GM12878 (cell line): ENCODE measurements around the gene NF1. TPM values are rescaled to one million over a fixed set of nuclear protein-coding genes. Genes with fewer than 3 reads are reported as not detected.

Experiments
- ATAC-seq: fragments of 200-7000 bp; cut with Tn5 transposase; 3 replicates; pipeline ENCODE4 v1.9.1; 2020; ENCODE audit warnings: mild to moderate bottlenecking, moderate library complexity
- BruUV-seq: library from RNA; stranded (reverse); fragments of 400-500 nt; replicated peaks from 2 replicates; lab custom pipeline; 2021; lab: Mats Ljungman, UMichigan
- CTCF ChIA-PET: fragments of 300-600 bp; sonication (Branson Sonifier 250); formaldehyde crosslinking; extraction: SDS; loops from one replicate; lab custom pipeline; 2021; ENCODE audit warnings: inconsistent platforms; lab: Yijun Ruan, JAX
- POLR2A ChIA-PET: fragments of 350-600 bp; formaldehyde crosslinking; extraction: SDS; loops from one replicate; lab custom pipeline; 2021; ENCODE audit warnings: inconsistent platforms; lab: Charles Lee
- RAD21 ChIA-PET: fragments of 300-600 bp; sonication (Branson Sonifier 250); formaldehyde crosslinking; loops from one replicate; lab custom pipeline; 2023; ENCODE audit warnings: antibody characterized with exemption; ENCODE audit not compliant: unreplicated experiment; lab: Charles Lee
- SMC1A ChIA-PET: fragments of 300-600 bp; sonication (Branson Sonifier 250); formaldehyde crosslinking; loops from one replicate; lab custom pipeline; 2023; ENCODE audit not compliant: unreplicated experiment, uncharacterized antibody; lab: Charles Lee
- DNase-seq: peaks from one replicate; pipeline ENCODE4 v3.0.0-alpha.2; 2011; ENCODE audit warnings: low read depth, low spot score
- FAIRE-seq: peaks from 3 replicates; lab custom pipeline; 2011; peaks lifted over from hg19 to GRCh38; lab: Jason Lieb, UNC
- H2AFZ ChIP-seq: 2 replicates; pipeline ENCODE4 v1.6.0; 2011; ENCODE audit warnings: low read depth, low read length, control low read depth; ENCODE audit not compliant: control insufficient read depth
- H3K27ac ChIP-seq: 2 replicates; pipeline ENCODE4 v1.5.1; 2011; ENCODE audit warnings: control low read depth; ENCODE audit not compliant: control insufficient read depth, insufficient read depth
- H3K27me3 ChIP-seq, 2 experiments: replicated peaks in 1 of 2; 2 replicates each; pipeline versions ENCODE4 v1.6.0 to v1.6.1; 2011; ENCODE audit warnings: low read length in 1 of 2; ENCODE audit not compliant: control insufficient read depth in 2 of 2, insufficient read depth in 2 of 2
- H3K36me3 ChIP-seq, 2 experiments: 2 replicates each; pipeline ENCODE4 v1.5.1; 2011; ENCODE audit warnings: low read length in 1 of 2; ENCODE audit not compliant: control insufficient read depth in 2 of 2, insufficient read depth in 2 of 2
- H3K4me1 ChIP-seq: 2 replicates; pipeline ENCODE4 v1.6.1; 2011; ENCODE audit warnings: mild to moderate bottlenecking, low read length, moderate library complexity, mixed read lengths; ENCODE audit not compliant: control insufficient read depth, insufficient read depth
- H3K4me2 ChIP-seq: 2 replicates; pipeline ENCODE4 v1.6.0; 2011; ENCODE audit warnings: control low read depth; ENCODE audit not compliant: control insufficient read depth, insufficient read depth
- H3K4me3 ChIP-seq: fragments of 200-600 bp; sonication (generic); 2 replicates; pipeline ENCODE4 v1.5.1; 2016
- H3K79me2 ChIP-seq: 2 replicates; pipeline ENCODE4 v1.6.0; 2011; ENCODE audit warnings: low read length; ENCODE audit not compliant: control insufficient read depth, insufficient read depth
- H3K9ac ChIP-seq: 2 replicates; pipeline ENCODE4 v1.8.0; 2011; ENCODE audit warnings: low read length, control low read depth, mixed read lengths; ENCODE audit not compliant: control insufficient read depth, insufficient read depth
- H3K9me3 ChIP-seq: replicated peaks from 3 replicates; pipeline ENCODE4 v1.5.1; 2011; ENCODE audit warnings: mild to moderate bottlenecking, low read length; ENCODE audit not compliant: control insufficient read depth, insufficient read depth
- H4K20me1 ChIP-seq: 2 replicates; pipeline ENCODE4 v1.6.0; 2011; ENCODE audit not compliant: control insufficient read depth, insufficient read depth
- BHLHE40 ChIP-seq, 2 experiments: fragments of 450-650 bp in 1 of 2; IDR thresholded peaks; 2 replicates each; pipeline ENCODE4 v1.6.1; 2011 to 2017; ENCODE audit warnings: low read depth in 2 of 2, borderline replicate concordance in 1 of 2, improper control_type of control experiment in 1 of 2, low read length in 1 of 2, mild to moderate bottlenecking in 1 of 2
- BMI1 ChIP-seq: fragments of 450-650 bp; IDR thresholded peaks from 2 replicates; pipeline ENCODE4 v1.6.1; 2016; ENCODE audit warnings: mild to moderate bottlenecking, moderate library complexity, borderline replicate concordance
- CHD1 ChIP-seq: IDR thresholded peaks from 2 replicates; pipeline ENCODE4 v1.6.1; 2012; ENCODE audit warnings: low read depth, low read length, improper control_type of control experiment
- FOXK2 ChIP-seq: fragments of 450-650 bp; IDR thresholded peaks from 2 replicates; pipeline ENCODE4 v1.6.1; 2017; ENCODE audit warnings: mild to moderate bottlenecking, moderate library complexity
- HCFC1 ChIP-seq: fragments of 150-350 bp; IDR thresholded peaks from 2 replicates; pipeline ENCODE4 v1.6.1; 2014; ENCODE audit warnings: low read length
- IKZF1 ChIP-seq: fragments of 450-650 bp; conservative IDR thresholded peaks from 2 replicates; pipeline ENCODE4 v1.6.1; 2017; ENCODE audit warnings: antibody characterized with exemption, mild to moderate bottlenecking
- KLF5 ChIP-seq: fragments of 450-650 bp; IDR thresholded peaks from 2 replicates; pipeline ENCODE4 v1.6.1; 2014; ENCODE audit warnings: mild to moderate bottlenecking; ENCODE audit not compliant: partially characterized antibody
- MYC ChIP-seq: IDR thresholded peaks from 2 replicates; pipeline ENCODE4 v1.6.1; 2011; ENCODE audit warnings: mild to moderate bottlenecking, low read length, moderate library complexity, inconsistent platforms; ENCODE audit not compliant: insufficient read depth, insufficient replicate concordance, insufficient read length, severe bottlenecking
- NR2C2 ChIP-seq: IDR thresholded peaks from 2 replicates; pipeline ENCODE4 v1.6.1; 2011; ENCODE audit warnings: borderline replicate concordance, low read depth; ENCODE audit not compliant: control insufficient read depth, insufficient read length
- PAX8 ChIP-seq: fragments of 450-650 bp; IDR thresholded peaks from 2 replicates; pipeline ENCODE4 v1.6.1; 2017; ENCODE audit warnings: mild to moderate bottlenecking, moderate library complexity
- POLR2A ChIP-seq: IDR thresholded peaks from 2 replicates; pipeline ENCODE4 v1.6.1; 2011; ENCODE audit warnings: low read depth, mild to moderate bottlenecking, low read length
- POLR2AphosphoS2 ChIP-seq: IDR thresholded peaks from 2 replicates; pipeline ENCODE4 v1.6.1; 2011; ENCODE audit warnings: low read depth, mild to moderate bottlenecking, low read length, improper control_type of control experiment, moderate library complexity
- RBBP5 ChIP-seq: fragments of 200-600 bp; sonication (generic); conservative IDR thresholded peaks from 2 replicates; pipeline ENCODE4 v1.6.1; 2016
- RUNX3 ChIP-seq: IDR thresholded peaks from 2 replicates; pipeline ENCODE4 v1.6.1; 2012; ENCODE audit warnings: low read length, inconsistent platforms
- SMARCA5 ChIP-seq: fragments of 450-650 bp; IDR thresholded peaks from 2 replicates; pipeline ENCODE4 v1.6.1; 2017; ENCODE audit warnings: mild to moderate bottlenecking
- SP1 ChIP-seq: IDR thresholded peaks from one replicate; pipeline ENCODE4 v1.6.1; 2011; ENCODE audit warnings: low read depth, low read length
- SRF ChIP-seq, 2 experiments: IDR thresholded peaks; 2 replicates each; pipeline ENCODE4 v1.6.1; 2011; ENCODE audit warnings: low read depth in 2 of 2, low read length in 2 of 2, mild to moderate bottlenecking in 1 of 2, moderate library complexity in 1 of 2
- STAT3 ChIP-seq: IDR thresholded peaks from 2 replicates; pipeline ENCODE4 v1.6.1; 2011; ENCODE audit warnings: low read depth, low read length, improper control_type of control experiment
- SUZ12 ChIP-seq: fragments of 200-600 bp; sonication (generic); IDR thresholded peaks from one replicate; pipeline ENCODE4 v1.6.1; 2018; ENCODE audit warnings: antibody characterized with exemption, mild to moderate bottlenecking; ENCODE audit not compliant: unreplicated experiment
- TCF12 ChIP-seq: IDR thresholded peaks from 2 replicates; pipeline ENCODE4 v1.6.1; 2011; ENCODE audit warnings: low read depth, mild to moderate bottlenecking, low read length
- YBX1 ChIP-seq: fragments of 450-650 bp; IDR thresholded peaks from 2 replicates; pipeline ENCODE4 v1.6.1; 2016; ENCODE audit warnings: antibody characterized with exemption
- ZNF274 ChIP-seq: IDR thresholded peaks from one replicate; pipeline ENCODE4 v1.8.0; 2011; ENCODE audit not compliant: insufficient read length, insufficient read depth
- ZNF384 ChIP-seq: IDR thresholded peaks from 2 replicates; pipeline ENCODE4 v1.6.1; 2012; ENCODE audit warnings: low read depth, mild to moderate bottlenecking, low read length, improper control_type of control experiment, borderline replicate concordance
- WGBS: methylation state at CpG from one replicate; pipeline ENCODE4 v1.1.6; 2016; ENCODE audit warnings: low lambda C conversion rate; ENCODE audit not compliant: insufficient replicate concordance, insufficient coverage; ENCODE audit errors: missing lambda C conversion rate; 5-methylcytosine and 5-hydroxymethylcytosine counted together
- in situ Hi-C: fragments of 300-500 bp; cut with MboI; formaldehyde crosslinking; loops from 9 replicates; pipeline ENCODE4 v1.14.3; 2018; ENCODE audit warnings: mixed read lengths
- intact Hi-C: fragments of 100-400 bp; cut with micrococcal nuclease; formaldehyde crosslinking; loops from one replicate; pipeline ENCODE4 v1.14.2; 2022; ENCODE audit not compliant: unreplicated experiment
- polyA plus RNA-seq, 11 experiments: library from polyadenylated mRNA; depleted of rRNA in 4 of 11; unstranded in 6 of 11; stranded (reverse) in 5 of 11; fragments of >200 nt; fragmentation: Nextera tagmentation in 4 of 11; fragmentation: Illumina TruSeq in 1 of 11; extraction: Ambion mirVana in 4 of 11; extraction: Trizol in 1 of 11; gene quantifications; 1 replicate in 1 of 11; 2 replicates in 10 of 11; pipeline versions ENCODE4 v1.2.1 to v1.2.3, GENCODE V29; 2011 to 2016; ENCODE audit warnings: inconsistent platforms in 2 of 11, missing spikeins in 2 of 11, low read depth in 1 of 11
- total RNA-seq, 4 experiments: library from RNA; depleted of rRNA in 3 of 4; stranded (reverse); fragments of >200 nt in 3 of 4; fragmentation: Illumina TruSeq in 1 of 4; extraction: Trizol in 1 of 4; gene quantifications; 2 replicates each; pipeline versions ENCODE4 v1.2.1 to v1.2.3, GENCODE V29; 2013 to 2021
- TF ChIP-seq, protein P1 (sequence below): fragments of 450-650 bp; IDR thresholded peaks from 2 replicates; pipeline ENCODE4 v1.6.1; 2017; ENCODE audit warnings: borderline replicate concordance

Gene NF1
- total and polyA plus RNA-seq, 10 of the 15 experiments (the other 5 are each of a cell fraction or from before 2014, with no cell fraction given) = 2.5 to 31.8 (median 16.6) TPM

DNA sequence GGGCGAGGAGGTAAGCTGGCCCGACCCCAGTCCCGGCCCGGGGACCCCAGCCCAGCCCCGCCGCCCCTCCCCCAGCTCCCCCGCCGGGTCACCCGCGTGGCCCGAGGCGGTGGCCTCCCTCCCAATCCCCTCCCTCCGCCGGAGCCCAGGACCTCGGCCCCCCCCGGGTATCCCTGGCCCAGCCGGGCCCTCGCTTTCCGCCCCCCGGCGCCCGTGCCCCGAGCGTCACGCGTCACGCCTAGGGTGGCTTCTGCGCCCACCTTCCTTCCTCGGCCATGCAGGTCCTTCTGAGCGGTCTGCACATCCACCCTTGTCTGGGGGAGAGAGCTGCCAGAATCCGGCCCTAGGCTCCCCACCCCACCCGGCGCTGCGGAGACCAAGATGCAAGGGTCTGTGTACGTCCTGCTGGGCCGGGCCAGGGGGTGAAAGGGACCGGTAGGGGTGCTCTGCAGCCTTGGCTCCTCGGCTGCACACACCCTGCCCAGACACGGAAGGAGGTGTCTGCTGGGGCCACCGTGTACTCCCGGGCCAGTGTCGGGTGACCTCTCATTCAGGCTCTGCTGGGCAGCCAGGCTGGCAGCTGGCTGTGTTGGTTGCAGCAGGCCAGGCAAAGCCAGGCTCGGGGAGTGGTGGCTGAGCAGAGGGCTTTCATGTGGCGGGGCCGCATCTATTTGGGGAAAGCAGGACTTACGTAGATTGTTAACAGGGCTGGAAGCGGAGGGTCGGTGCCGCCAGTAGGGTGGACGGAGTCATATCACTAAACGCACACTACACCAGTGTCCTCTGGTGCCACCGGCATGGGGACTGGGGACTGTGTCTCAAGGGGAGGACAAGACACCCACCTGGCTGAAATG is 297.5 kb downstream of the NF1 start (continued):
- TF ChIP-seq STAT3 = no peak
- no peak for TF ChIP-seq NR2C2
- TF ChIP-seq POLR2AphosphoS2 = no peak
- no peak for TF ChIP-seq SUZ12
- no peak for TF ChIP-seq SRF (IDR thresholded peaks at IDR 0.05; ENCODE audit: low read depth in 2 of 2, low read length in 2 of 2)
- no peak for TF ChIP-seq MYC
- TF ChIP-seq, all 136 proteins: peak for 0

DNA sequence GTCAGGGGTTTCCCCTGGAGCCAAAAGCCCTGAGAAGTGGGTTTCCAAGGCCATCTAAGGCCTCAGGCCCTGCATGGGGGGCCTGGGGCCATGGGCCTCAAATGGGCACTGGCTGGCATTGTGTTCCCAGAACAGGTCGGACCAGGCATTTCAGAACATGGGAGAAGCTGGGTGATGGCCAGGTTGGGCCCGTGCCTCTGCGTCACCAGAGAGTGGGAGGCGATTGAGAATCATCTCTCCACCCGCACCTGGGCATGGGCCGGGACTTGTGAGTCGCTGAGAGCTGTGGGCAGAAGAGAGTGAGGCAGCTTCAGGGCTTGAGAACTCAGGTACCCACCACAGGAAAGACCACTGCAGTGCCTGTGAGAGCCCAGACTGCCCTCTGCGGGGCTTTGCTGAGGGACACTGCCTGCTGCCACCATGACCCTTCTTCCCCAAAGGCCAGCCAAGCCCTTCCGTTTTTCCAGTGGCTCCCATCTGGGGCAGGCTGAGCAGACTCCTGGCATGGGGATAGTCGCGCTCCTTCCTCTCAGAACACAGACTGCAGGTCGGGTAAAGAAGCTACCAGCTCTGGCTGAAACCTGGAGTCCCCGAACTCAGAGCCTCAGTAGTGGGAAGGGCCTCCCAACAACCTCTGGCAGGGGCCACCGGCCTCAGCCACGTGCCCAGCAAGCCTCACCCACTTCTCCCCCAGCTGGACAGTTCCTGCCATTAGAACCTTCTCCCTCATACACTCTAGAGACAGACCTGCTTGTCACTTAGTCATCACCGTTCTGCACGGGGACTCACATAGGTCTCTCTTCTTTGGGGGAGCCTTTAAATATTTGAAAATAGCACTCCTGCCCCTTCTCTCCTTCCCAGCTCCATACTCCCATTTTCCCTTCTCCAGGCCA is 298.3 kb downstream of the NF1 start:
- no peak for DNase-seq
- H3K4me1 ChIP-seq = no peaks in the 10 kb centered on the region
- no peak overlapping the region for H3K4me3 ChIP-seq
- ChIA-PET SMC1A (no interaction called here), POLR2A (no interaction called here), RAD21 (no interaction called here), CTCF (interaction anchor here (0.7 kb wide), 1 partner anchor 86 kb away, joined by 3 read pairs; no protein-coding TSS in a partner anchor)
- H3K4me2 ChIP-seq = no peak overlapping the region
- H2AFZ ChIP-seq = no peak overlapping the region
- 66% methylated on average over 17 of the region's 17 CpGs for WGBS
- TF ChIP-seq CHD1 (no peak), SMARCA5 (no peak), BHLHE40 (IDR thresholded peaks at IDR 0.05; ENCODE audit: borderline replicate concordance in 1 of 2, low read depth in 2 of 2, low read length in 1 of 2) (no peak), ZNF274 (no peak), FOXK2 (no peak), TCF12 (no peak), RUNX3 (no peak), PAX8 (no peak), ZNF384 (no peak), IKZF1 (no peak), POLR2A (no peak), SP1 (no peak), YBX1 (no peak), HCFC1 (no peak), KLF5 (no peak), RBBP5 (no peak), BMI1 (no peak)
- TF ChIP-seq, protein P1, sequence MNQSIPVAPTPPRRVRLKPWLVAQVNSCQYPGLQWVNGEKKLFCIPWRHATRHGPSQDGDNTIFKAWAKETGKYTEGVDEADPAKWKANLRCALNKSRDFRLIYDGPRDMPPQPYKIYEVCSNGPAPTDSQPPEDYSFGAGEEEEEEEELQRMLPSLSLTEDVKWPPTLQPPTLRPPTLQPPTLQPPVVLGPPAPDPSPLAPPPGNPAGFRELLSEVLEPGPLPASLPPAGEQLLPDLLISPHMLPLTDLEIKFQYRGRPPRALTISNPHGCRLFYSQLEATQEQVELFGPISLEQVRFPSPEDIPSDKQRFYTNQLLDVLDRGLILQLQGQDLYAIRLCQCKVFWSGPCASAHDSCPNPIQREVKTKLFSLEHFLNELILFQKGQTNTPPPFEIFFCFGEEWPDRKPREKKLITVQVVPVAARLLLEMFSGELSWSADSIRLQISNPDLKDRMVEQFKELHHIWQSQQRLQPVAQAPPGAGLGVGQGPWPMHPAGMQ = no peak
- FAIRE-seq = no peak
- peaks cover 12% of the 10 kb centered on the region in 2 experiments for H3K27me3 ChIP-seq
- H3K79me2 ChIP-seq = no peaks in the 10 kb centered on the region
- no peaks in the 10 kb centered on the region for H3K9me3 ChIP-seq
- in situ Hi-C loops (no loop called here), intact Hi-C loops (no loop called here)
- H4K20me1 ChIP-seq = no peaks in the 10 kb centered on the region; the same call in 1 of the 2 replicates
- BruUV-seq = no TSS peak
- ATAC-seq = no peak
- no peak overlapping the region for H3K27ac ChIP-seq
- H3K36me3 ChIP-seq = no peaks in the 10 kb centered on the region
- no peak overlapping the region for H3K9ac ChIP-seq
